ENCODE results near the gene KCMF1.

DNA sequence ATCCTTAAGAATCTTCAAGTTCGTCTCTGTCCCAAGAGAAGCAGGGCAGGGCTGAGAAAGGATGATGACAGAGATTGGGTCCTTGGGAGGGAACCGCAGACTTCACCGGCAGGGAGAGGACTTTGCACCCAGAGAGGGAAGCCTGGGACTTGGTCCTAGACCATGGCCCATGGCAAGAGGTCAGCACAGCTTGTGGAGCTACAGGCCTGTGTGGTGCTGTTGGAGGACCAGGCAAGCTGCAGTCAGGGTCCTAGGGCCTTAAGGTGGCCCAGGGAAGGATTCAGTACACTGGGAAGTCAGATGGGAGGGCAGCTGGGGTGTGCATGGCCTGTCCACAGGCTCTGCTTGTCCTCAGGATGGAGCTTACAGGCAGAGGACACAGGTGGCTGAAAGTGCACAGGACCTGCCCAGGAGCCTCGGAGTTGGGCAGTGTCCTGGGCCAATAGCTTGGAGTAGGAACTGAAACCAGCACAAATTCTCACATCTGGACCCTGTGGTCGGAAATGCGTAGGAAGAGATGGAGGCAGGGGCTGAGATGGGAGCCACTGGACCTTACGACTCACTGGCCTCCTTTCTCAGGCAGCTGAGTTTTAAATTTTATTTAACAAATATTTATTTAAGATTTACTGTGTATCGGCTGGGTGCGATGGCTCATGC lies 105.8 kb downstream of the KCMF1 start:
- no peak for TF ChIP-seq ZNF121 (CRISPR knock-in tag; IDR thresholded peaks at IDR 0.05)
- no peak for TF ChIP-seq BHLHE40 (IDR thresholded peaks at IDR 0.05; ENCODE audit: low read length)
- TF ChIP-seq JUN (CRISPR knock-in tag; IDR thresholded peaks at IDR 0.05) = no peak
- no peak for TF ChIP-seq SOX6 (IDR thresholded peaks at IDR 0.05)
- TF ChIP-seq SOX6 (CRISPR knock-in tag; IDR thresholded peaks at IDR 0.05) = no peak
- TF ChIP-seq, protein P1, sequence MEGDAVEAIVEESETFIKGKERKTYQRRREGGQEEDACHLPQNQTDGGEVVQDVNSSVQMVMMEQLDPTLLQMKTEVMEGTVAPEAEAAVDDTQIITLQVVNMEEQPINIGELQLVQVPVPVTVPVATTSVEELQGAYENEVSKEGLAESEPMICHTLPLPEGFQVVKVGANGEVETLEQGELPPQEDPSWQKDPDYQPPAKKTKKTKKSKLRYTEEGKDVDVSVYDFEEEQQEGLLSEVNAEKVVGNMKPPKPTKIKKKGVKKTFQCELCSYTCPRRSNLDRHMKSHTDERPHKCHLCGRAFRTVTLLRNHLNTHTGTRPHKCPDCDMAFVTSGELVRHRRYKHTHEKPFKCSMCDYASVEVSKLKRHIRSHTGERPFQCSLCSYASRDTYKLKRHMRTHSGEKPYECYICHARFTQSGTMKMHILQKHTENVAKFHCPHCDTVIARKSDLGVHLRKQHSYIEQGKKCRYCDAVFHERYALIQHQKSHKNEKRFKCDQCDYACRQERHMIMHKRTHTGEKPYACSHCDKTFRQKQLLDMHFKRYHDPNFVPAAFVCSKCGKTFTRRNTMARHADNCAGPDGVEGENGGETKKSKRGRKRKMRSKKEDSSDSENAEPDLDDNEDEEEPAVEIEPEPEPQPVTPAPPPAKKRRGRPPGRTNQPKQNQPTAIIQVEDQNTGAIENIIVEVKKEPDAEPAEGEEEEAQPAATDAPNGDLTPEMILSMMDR (CRISPR knock-in tag; IDR thresholded peaks at IDR 0.05) = no peak
- TF ChIP-seq ZNF780A (CRISPR knock-in tag; IDR thresholded peaks at IDR 0.05) = no peak
- TF ChIP-seq FOXK2 (IDR thresholded peaks at IDR 0.05) = no peak
- no peak for TF ChIP-seq NONO (IDR thresholded peaks at IDR 0.05)
- TF ChIP-seq NONO (CRISPR knock-in tag; conservative IDR thresholded peaks at IDR 0.05) = no peak
- TF ChIP-seq GABPA (IDR thresholded peaks at IDR 0.05; ENCODE audit: low read depth, low read length) = no peak
- TF ChIP-seq GABPA (CRISPR knock-in tag; IDR thresholded peaks at IDR 0.05; ENCODE audit: low read depth) = no peak
- no peak for TF ChIP-seq ZUFSP (CRISPR knock-in tag; IDR thresholded peaks at IDR 0.05; ENCODE audit: borderline replicate concordance)
- no peak for TF ChIP-seq PBX2 (CRISPR knock-in tag; IDR thresholded peaks at IDR 0.05)
